HG03521 (cell line): ENCODE measurements around the gene LRRK1.

Experiments
- ATAC-seq: cut with Tn5 transposase; IDR thresholded peaks from one replicate; pipeline ENCODE4 v1.9.1; 2021; ENCODE audit warnings: mild to moderate bottlenecking, moderate library complexity; ENCODE audit not compliant: unreplicated experiment

LRRK1 gene

GRCh38 chr15:100966997-100967396 lies 47.8 kb downstream of the LRRK1 start:
- peak; percentile 38 for ATAC-seq

- ATAC-seq = peak; percentile 71
Measured at GRCh38 chr15:100968050-100968966, 49.2 kb downstream of the LRRK1 start.

GRCh38 chr15:100972975-100973350 lies 53.8 kb downstream of the LRRK1 start:
- no peak for ATAC-seq

- no peak for ATAC-seq
Measured at GRCh38 chr15:100973351-100974111, 54.4 kb downstream of the LRRK1 start.

GRCh38 chr15:100975043-100975442 lies 55.9 kb downstream of the LRRK1 start:
- ATAC-seq = no peak

GRCh38 chr15:100980410-100981046 lies 61.4 kb downstream of the LRRK1 start:
- no peak for ATAC-seq

- ATAC-seq = no peak
Measured at GRCh38 chr15:100981086-100981485, 61.9 kb downstream of the LRRK1 start.

GRCh38 chr15:100983221-100983620 lies 64.1 kb downstream of the LRRK1 start:
- no peak for ATAC-seq

GRCh38 chr15:100985401-100985800 lies 66.2 kb downstream of the LRRK1 start:
- ATAC-seq = no peak

- no peak for ATAC-seq
Measured at GRCh38 chr15:100986158-100986896, 67.2 kb downstream of the LRRK1 start.

GRCh38 chr15:100987143-100987542 lies 68.0 kb downstream of the LRRK1 start:
- no peak for ATAC-seq

- ATAC-seq = no peak
Measured at GRCh38 chr15:100988297-100988696, 69.1 kb downstream of the LRRK1 start.

GRCh38 chr15:100988857-100989256 lies 69.7 kb downstream of the LRRK1 start:
- ATAC-seq = no peak

- ATAC-seq = no peak
Measured at GRCh38 chr15:100994597-100995446, 75.7 kb downstream of the LRRK1 start.

- no peak for ATAC-seq
Measured at GRCh38 chr15:100995471-100996430, 76.6 kb downstream of the LRRK1 start.

GRCh38 chr15:100997442-100997841 lies 78.3 kb downstream of the LRRK1 start:
- ATAC-seq = no peak

GRCh38 chr15:100998630-100999029 lies 79.5 kb downstream of the LRRK1 start:
- ATAC-seq = no peak

- no peak for ATAC-seq
Measured at GRCh38 chr15:100999369-100999768, 80.2 kb downstream of the LRRK1 start.

GRCh38 chr15:101000271-101000681 lies 81.1 kb downstream of the LRRK1 start:
- no peak for ATAC-seq
